Lower leg skin (tissue), 3 donors: ENCODE results near the gene RPS5.
"Not testable (repeated sequence)": the region's sequence is repeated elsewhere in the genome, so short reads cannot be mapped to it uniquely, and the experiment has no call there.

ENCODE experiments used
- CTCF ChIP-seq, 3 donors: fragments of 450-650 bp; IDR thresholded peaks; one replicate each; pipeline ENCODE4 v1.5.1; 2016; ENCODE audit warnings: antibody characterized with exemption in 3 of 3, mild to moderate bottlenecking in 3 of 3, moderate library complexity in 2 of 3
- POLR2A ChIP-seq, 2 donors: fragments of 450-650 bp; IDR thresholded peaks; one replicate each; pipeline ENCODE4 v1.6.1; 2016 to 2017; ENCODE audit warnings: antibody characterized with exemption in 2 of 2, mild to moderate bottlenecking in 1 of 2, moderate library complexity in 1 of 2

- not testable (repeated sequence) for TF ChIP-seq CTCF, POLR2A (IDR thresholded peaks at IDR 0.05)
These were observed 55.9 kb downstream of the RPS5 start for GRCh38 chr19:58442986-58443385.
